Thoracic aorta (tissue), 2 donors: ENCODE measurements around the gene LPGAT1. TPM values are rescaled to one million over a fixed set of nuclear protein-coding genes. Genes with fewer than 3 reads are reported as not detected.

Source experiments
- ATAC-seq: fragments of 150-250 bp; one replicate; pipeline ENCODE4 v1.8.0; 2017; ENCODE audit warnings: low read depth; ENCODE audit not compliant: insufficient number of reproducible peaks, low FRiP score
- DNase-seq: peaks from one replicate; pipeline ENCODE4 v3.0.0-alpha.2; 2020; ENCODE audit warnings: low spot score
- H3K27ac ChIP-seq, 2 donors: fragments of 200-600 bp; sonication (generic); 1 replicate in 1 of 2; 2 replicates in 1 of 2; pipeline ENCODE4 v1.5.1; 2016; ENCODE audit warnings: mild to moderate bottlenecking in 2 of 2, moderate library complexity in 2 of 2
- H3K27me3 ChIP-seq: fragments of 200-600 bp; sonication (generic); replicated peaks from 2 replicates; pipeline ENCODE4 v1.6.0; 2016; ENCODE audit warnings: mild to moderate bottlenecking; ENCODE audit not compliant: insufficient read depth
- H3K36me3 ChIP-seq: fragments of 200-600 bp; sonication (generic); one replicate; pipeline ENCODE4 v1.5.1; 2016
- H3K4me1 ChIP-seq, 2 donors: fragments of 200-600 bp; sonication (generic); 1 replicate in 1 of 2; 2 replicates in 1 of 2; pipeline versions ENCODE4 v1.5.1 to v1.6.0; 2016; ENCODE audit warnings: low read depth in 2 of 2, mild to moderate bottlenecking in 1 of 2; ENCODE audit not compliant: control insufficient read depth in 1 of 2
- H3K4me3 ChIP-seq: fragments of 200-600 bp; sonication (generic); 2 replicates; pipeline ENCODE4 v1.5.1; 2016; ENCODE audit warnings: mild to moderate bottlenecking
- H3K9me3 ChIP-seq: fragments of 200-600 bp; sonication (generic); 2 replicates; pipeline ENCODE4 v1.5.1; 2016
- total RNA-seq, 2 donors: library from RNA; depleted of rRNA; stranded (reverse); fragments of >200 nt; gene quantifications; one replicate each; pipeline versions ENCODE4 v1.1.0 to v1.2.3, GENCODE V29; 2016
- TF ChIP-seq, protein P1 (sequence below): fragments of 200-600 bp; sonication (generic); IDR thresholded peaks from one replicate; pipeline ENCODE4 v1.5.1; 2019; ENCODE audit warnings: antibody characterized with exemption

Gene LPGAT1
- total RNA-seq, 2 donors from 2014 or later = 32.5 to 48.0 TPM

- H3K36me3 ChIP-seq = no peaks in the 10 kb centered on the region
- no peak overlapping the region for H3K27ac ChIP-seq
- ATAC-seq = no peak
- no peaks in the 10 kb centered on the region for H3K4me1 ChIP-seq
- DNase-seq = no peak
- H3K4me3 ChIP-seq = no peak overlapping the region
- no peaks in the 10 kb centered on the region for H3K9me3 ChIP-seq
- H3K27me3 ChIP-seq = no peaks in the 10 kb centered on the region
- TF ChIP-seq, protein P1, sequence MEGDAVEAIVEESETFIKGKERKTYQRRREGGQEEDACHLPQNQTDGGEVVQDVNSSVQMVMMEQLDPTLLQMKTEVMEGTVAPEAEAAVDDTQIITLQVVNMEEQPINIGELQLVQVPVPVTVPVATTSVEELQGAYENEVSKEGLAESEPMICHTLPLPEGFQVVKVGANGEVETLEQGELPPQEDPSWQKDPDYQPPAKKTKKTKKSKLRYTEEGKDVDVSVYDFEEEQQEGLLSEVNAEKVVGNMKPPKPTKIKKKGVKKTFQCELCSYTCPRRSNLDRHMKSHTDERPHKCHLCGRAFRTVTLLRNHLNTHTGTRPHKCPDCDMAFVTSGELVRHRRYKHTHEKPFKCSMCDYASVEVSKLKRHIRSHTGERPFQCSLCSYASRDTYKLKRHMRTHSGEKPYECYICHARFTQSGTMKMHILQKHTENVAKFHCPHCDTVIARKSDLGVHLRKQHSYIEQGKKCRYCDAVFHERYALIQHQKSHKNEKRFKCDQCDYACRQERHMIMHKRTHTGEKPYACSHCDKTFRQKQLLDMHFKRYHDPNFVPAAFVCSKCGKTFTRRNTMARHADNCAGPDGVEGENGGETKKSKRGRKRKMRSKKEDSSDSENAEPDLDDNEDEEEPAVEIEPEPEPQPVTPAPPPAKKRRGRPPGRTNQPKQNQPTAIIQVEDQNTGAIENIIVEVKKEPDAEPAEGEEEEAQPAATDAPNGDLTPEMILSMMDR = no peak
Observed at GRCh38 chr1:211736351-211736915, 94.1 kb downstream of the LPGAT1 start.

DNA sequence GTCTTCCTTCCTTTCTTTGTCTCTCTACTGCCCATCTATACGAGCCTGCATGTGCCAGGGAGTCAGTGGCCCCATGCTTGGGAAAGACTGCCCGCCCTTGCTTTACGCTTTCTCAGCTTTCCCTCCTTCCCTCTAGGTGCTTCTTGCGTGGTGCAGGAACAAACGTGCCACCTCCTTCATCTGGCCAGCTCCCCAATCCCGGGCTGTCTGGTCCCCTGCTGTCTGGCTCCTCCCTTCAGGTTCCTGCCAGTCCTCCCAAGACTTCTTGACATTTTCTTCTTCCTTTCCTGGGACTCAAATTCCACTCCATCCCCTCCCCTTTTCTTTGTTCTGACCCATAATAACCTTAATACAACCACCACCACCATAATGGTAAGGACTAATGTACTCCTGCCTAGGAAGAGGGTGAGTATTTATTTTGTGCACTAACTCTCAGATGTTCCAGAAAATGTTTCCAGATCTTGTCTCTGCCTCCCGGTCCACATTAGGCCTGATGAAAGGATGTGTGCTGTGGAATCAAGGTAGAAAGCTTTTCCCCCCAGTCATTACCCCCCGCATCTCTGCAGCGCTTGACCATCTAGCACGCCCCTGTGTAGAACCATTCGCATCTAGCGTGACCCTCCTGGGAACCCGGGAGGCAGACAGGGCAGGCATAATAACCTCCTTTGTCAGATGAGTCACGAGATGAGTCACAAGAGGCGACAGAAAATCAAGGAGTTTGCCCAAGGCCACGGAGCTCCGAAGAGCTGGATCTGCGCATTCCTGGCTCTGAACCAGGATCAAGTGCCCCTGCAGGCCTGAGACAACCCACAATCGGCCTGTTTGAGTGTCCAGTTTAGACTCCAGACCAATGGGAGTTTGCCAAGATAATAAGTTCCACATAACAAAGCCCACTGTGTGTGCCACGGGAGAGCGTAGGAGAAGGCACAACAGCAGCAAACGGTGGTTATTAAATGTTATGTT, 95.1 kb downstream of the LPGAT1 start:
- H3K27ac ChIP-seq = no peak overlapping the region
- DNase-seq (no peak), ATAC-seq (no peak)
- H3K9me3 ChIP-seq = no peaks in the 10 kb centered on the region
- TF ChIP-seq, protein P1 = no peak
- H3K4me1 ChIP-seq = no peaks in the 10 kb centered on the region
- H3K27me3 ChIP-seq = no peaks in the 10 kb centered on the region
- H3K36me3 ChIP-seq = no peaks in the 10 kb centered on the region
- H3K4me3 ChIP-seq = no peak overlapping the region

DNA sequence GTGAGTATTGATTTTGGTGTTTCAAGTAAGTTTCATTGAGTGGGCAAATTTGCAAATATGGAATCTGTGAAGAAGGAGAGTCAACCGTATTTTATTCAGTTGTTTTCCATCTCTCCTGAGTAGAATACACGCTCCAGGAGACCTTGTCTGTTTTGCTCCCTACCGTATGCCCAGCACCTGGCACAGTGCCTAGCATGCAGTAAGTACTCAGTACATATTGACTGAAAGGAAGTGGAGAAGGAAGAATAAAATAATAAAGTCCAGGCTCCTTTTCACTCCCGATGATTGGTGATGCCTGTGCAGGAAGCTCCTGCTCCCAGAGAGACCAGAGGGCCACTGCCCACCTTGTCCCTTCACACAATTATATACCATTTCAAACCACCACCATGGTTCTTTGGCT, 95.8 kb downstream of the LPGAT1 start:
- DNase-seq (no peak), ATAC-seq (no peak)
- no peaks in the 10 kb centered on the region for H3K4me1 ChIP-seq
- no peak overlapping the region for H3K4me3 ChIP-seq
- H3K36me3 ChIP-seq = no peaks in the 10 kb centered on the region
- no peaks in the 10 kb centered on the region for H3K9me3 ChIP-seq
- TF ChIP-seq, protein P1 = no peak
- H3K27ac ChIP-seq = no peak overlapping the region
- no peaks in the 10 kb centered on the region for H3K27me3 ChIP-seq

DNA sequence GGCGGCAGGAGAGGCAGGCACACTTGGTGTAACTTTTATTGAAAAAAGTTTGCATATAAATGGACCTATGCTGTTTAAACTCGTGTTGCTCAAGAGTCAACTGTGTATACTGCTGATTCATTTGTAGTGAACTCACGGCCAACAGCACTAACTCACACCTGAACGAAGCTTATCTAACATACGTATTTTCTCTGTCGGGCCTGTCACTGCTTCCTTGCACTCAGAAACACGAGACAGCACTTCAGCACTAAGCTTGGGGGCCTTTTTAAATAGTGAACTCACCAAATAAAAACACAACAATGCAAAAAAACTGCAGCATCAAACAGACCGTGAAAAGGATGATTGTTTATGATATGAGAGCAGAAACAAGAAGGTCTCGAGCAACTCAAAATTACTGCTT, 96.2 kb downstream of the LPGAT1 start:
- no peak overlapping the region for H3K4me3 ChIP-seq
- H3K4me1 ChIP-seq = no peaks in the 10 kb centered on the region
- H3K27me3 ChIP-seq = no peaks in the 10 kb centered on the region
- H3K27ac ChIP-seq = no peak overlapping the region
- H3K9me3 ChIP-seq = no peaks in the 10 kb centered on the region
- ATAC-seq = no peak
- no peak for DNase-seq
- TF ChIP-seq, protein P1 = no peak
- no peaks in the 10 kb centered on the region for H3K36me3 ChIP-seq

DNA sequence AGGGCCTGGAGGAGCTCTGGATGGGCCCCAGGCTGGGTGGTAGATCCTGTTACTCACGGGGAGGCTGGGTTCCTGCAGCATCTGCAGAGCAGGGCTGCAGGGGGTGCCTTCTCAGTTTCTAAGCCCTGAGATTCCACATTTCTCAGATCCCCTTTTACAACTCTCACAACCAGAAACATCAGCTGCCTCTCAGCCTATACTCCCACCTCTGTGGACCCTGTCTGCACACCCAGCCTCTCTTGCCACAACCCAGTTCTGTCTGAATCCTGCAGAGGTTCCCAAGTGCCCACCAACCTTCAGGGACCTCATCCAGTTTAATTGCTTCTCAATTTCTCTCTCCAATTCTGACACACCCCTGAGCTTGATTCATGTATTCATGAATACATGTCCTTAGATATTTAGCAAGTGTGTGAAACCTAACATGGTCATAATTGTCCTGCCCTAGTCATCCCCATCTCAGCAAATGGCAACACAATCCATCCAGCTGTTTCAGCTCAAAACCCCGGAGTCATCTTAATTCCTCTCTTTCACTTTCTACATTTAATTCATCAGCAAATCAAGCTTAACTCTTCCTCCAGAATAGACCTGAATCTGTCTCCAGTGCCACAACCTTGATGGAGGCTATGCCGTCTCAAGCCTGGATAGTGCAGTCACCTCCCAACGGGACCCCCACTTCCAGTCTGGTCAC, 98.1 kb downstream of the LPGAT1 start:
- no peaks in the 10 kb centered on the region for H3K36me3 ChIP-seq
- H3K4me1 ChIP-seq = no peaks in the 10 kb centered on the region
- DNase-seq = no peak
- ATAC-seq = no peak
- H3K4me3 ChIP-seq = no peak overlapping the region
- TF ChIP-seq, protein P1 = no peak
- H3K27ac ChIP-seq = no peak overlapping the region
- no peaks in the 10 kb centered on the region for H3K27me3 ChIP-seq
- no peaks in the 10 kb centered on the region for H3K9me3 ChIP-seq
